Neuronal stem cell (in vitro differentiated cells): Measurements from ENCODE around the gene RRAGC.

Experiments
- DNase-seq: peaks from one replicate; pipeline ENCODE4 v3.0.0-alpha.2; 2013; ENCODE audit warnings: low spot score
- H2AFZ ChIP-seq: one replicate; pipeline ENCODE4 v1.6.1; 2013; ENCODE audit warnings: mild to moderate bottlenecking, low read length, inconsistent platforms
- H2AK5ac ChIP-seq: 2 replicates; pipeline ENCODE4 v1.6.1; 2013; ENCODE audit warnings: low read depth, mild to moderate bottlenecking, inconsistent platforms, low read length, moderate library complexity, mixed read lengths
- H2BK120ac ChIP-seq: 2 replicates; pipeline ENCODE4 v1.6.1; 2013; ENCODE audit warnings: low read depth, mild to moderate bottlenecking, inconsistent platforms, low read length, moderate library complexity, mixed read lengths
- H2BK12ac ChIP-seq: one replicate; pipeline ENCODE4 v1.6.1; 2013; ENCODE audit warnings: low read length, inconsistent platforms
- H2BK15ac ChIP-seq: 2 replicates; pipeline ENCODE4 v1.6.1; 2013; ENCODE audit warnings: mild to moderate bottlenecking, low read length, inconsistent platforms, mixed read lengths
- H2BK5ac ChIP-seq: one replicate; pipeline ENCODE4 v1.6.1; 2013; ENCODE audit warnings: inconsistent platforms, mild to moderate bottlenecking, low read length, moderate library complexity
- H3K14ac ChIP-seq: one replicate; pipeline ENCODE4 v1.6.1; 2013; ENCODE audit warnings: low read length, inconsistent platforms
- H3K18ac ChIP-seq: 2 replicates; pipeline ENCODE4 v1.6.1; 2013; ENCODE audit warnings: low read length, inconsistent platforms
- H3K23ac ChIP-seq: 2 replicates; pipeline ENCODE4 v1.6.1; 2013; ENCODE audit warnings: low read depth, mild to moderate bottlenecking, mixed read lengths, low read length, inconsistent platforms; ENCODE audit not compliant: poor library complexity
- H3K27ac ChIP-seq: replicated peaks from 3 replicates; pipeline ENCODE4 v1.5.1; 2013; ENCODE audit warnings: low read length, inconsistent platforms
- H3K27me3 ChIP-seq, 3 experiments: 2 replicates each; pipeline ENCODE4 v1.6.1; 2013; ENCODE audit warnings: low read length in 3 of 3, mild to moderate bottlenecking in 2 of 3, inconsistent platforms in 1 of 3, low read depth in 1 of 3, mixed read lengths in 1 of 3, moderate library complexity in 1 of 3; ENCODE audit not compliant: control insufficient read depth in 3 of 3, insufficient read depth in 3 of 3
- H3K36me3 ChIP-seq, 2 donors: replicated peaks in 1 of 2; 2 replicates each; pipeline ENCODE4 v1.6.1; 2013; ENCODE audit warnings: low read length in 2 of 2; ENCODE audit not compliant: control insufficient read depth in 2 of 2, insufficient read depth in 2 of 2
- H3K4ac ChIP-seq: 2 replicates; pipeline ENCODE4 v1.6.1; 2013; ENCODE audit warnings: inconsistent platforms, mild to moderate bottlenecking, low read length, moderate library complexity
- H3K4me1 ChIP-seq, 2 donors: 1 replicate in 1 of 2; 2 replicates in 1 of 2; pipeline ENCODE4 v1.6.1; 2013; ENCODE audit warnings: low read length in 2 of 2, low read depth in 1 of 2; ENCODE audit not compliant: control insufficient read depth in 2 of 2, insufficient read depth in 1 of 2
- H3K4me2 ChIP-seq: one replicate; pipeline ENCODE4 v1.6.1; 2013; ENCODE audit warnings: mild to moderate bottlenecking, low read length, inconsistent platforms; ENCODE audit not compliant: insufficient read depth, poor library complexity, severe bottlenecking
- H3K4me3 ChIP-seq, 2 donors: 2 replicates each; pipeline ENCODE4 v1.5.1; 2013; ENCODE audit warnings: low read length in 2 of 2, mild to moderate bottlenecking in 2 of 2, inconsistent platforms in 1 of 2, moderate library complexity in 1 of 2
- H3K79me1 ChIP-seq: one replicate; pipeline ENCODE4 v1.6.1; 2013; ENCODE audit warnings: low read depth, mild to moderate bottlenecking, inconsistent platforms, low read length, moderate library complexity
- H3K9ac ChIP-seq: one replicate; pipeline ENCODE4 v1.6.1; 2013; ENCODE audit warnings: mild to moderate bottlenecking, low read depth, low read length, inconsistent platforms; ENCODE audit not compliant: poor library complexity
- H3K9me3 ChIP-seq, 2 donors: replicated peaks in 1 of 2; 2 replicates each; pipeline versions ENCODE3 to v1.6.1; 2013; ENCODE audit warnings: low read length in 2 of 2, mild to moderate bottlenecking in 2 of 2, inconsistent platforms in 1 of 2, low read depth in 1 of 2, mixed read lengths in 1 of 2, moderate library complexity in 1 of 2; ENCODE audit not compliant: control insufficient read depth in 2 of 2, insufficient read depth in 1 of 2
- H4K8ac ChIP-seq: one replicate; pipeline ENCODE4 v1.6.1; 2013; ENCODE audit warnings: low read depth, mild to moderate bottlenecking, inconsistent platforms, low read length, moderate library complexity
- H4K91ac ChIP-seq: one replicate; pipeline ENCODE4 v1.6.1; 2013; ENCODE audit warnings: low read length, low read depth, mild to moderate bottlenecking, inconsistent platforms; ENCODE audit not compliant: poor library complexity
- WGBS, 2 donors: extraction: QIAGEN DNeasy Blood & Tissue Kit; methylation state at CpG; one replicate each; pipeline ENCODE4 v1.1.7; 2013; ENCODE audit warnings: missing lambda C conversion rate in 2 of 2, mixed read lengths in 1 of 2; ENCODE audit not compliant: insufficient read length in 2 of 2, insufficient replicate concordance in 1 of 2; ENCODE audit errors: extremely low coverage in 2 of 2; 5-methylcytosine and 5-hydroxymethylcytosine counted together

The RRAGC gene

DNA sequence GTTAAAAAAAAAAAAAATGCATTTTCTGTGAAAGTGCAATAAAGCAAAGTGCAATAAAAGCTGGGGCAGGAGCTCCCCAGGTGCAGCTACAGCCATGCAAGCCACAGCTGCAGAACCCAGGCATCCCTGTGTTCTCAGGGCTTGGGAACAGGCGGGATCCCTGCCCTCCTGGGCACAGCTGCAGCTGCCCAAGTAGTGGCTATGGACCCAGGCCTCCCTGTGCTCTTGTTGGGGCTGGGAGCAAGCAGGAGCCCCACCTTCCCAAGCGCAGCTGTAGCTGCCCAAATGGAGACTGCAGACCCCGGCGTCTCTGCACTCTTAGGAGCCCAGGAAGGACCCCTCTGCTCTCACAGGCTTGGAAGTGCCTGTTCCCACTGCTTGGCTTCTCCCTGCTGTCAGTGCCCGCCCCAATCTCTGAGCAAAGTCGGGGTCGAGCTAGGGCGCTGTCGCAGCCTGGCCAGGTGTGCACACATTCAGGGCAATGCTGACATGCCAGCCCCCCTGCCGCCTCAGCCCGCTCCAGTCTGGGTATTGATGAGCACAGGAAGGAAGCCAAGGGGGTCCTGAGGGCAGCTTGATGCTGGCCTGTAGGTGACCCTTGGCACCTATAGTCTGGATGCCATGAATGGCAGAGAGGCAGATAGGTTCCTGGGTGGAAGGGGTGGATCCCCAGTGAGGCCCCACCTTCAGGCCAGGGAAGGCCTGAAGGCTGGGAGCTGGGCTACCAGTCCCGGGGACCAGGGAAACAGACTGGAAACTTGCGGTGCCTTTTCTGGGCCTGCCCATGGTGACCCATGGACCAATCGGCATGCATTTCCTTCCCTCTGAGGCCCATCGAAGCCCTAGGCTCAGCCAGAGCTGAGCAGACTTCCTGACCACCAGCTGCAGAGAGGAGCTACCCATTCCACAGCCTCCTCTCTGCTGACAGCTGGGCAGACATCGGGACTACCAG lies 58.6 kb downstream of the RRAGC start:
- H2AFZ ChIP-seq: no peak overlapping the region
- H4K8ac ChIP-seq: peak overlapping the region; percentile 97
- peak overlapping the region; percentile 99 for H2BK15ac ChIP-seq
- no peaks in the 10 kb centered on the region for H3K36me3 ChIP-seq
- H3K23ac ChIP-seq: no peak overlapping the region
- peak overlapping the region; percentile 30 for H2BK120ac ChIP-seq
- no peaks in the 10 kb centered on the region for H3K79me1 ChIP-seq
- H3K27ac ChIP-seq: no peak overlapping the region
- no CpG with 5 or more reads among the region's 16 CpGs for WGBS, 2 donors
- no peak overlapping the region for H3K4ac ChIP-seq
- no peak overlapping the region for H3K9ac ChIP-seq
- H2BK12ac ChIP-seq: peak overlapping the region; percentile 93
- DNase-seq: no peak
- no peaks in the 10 kb centered on the region for H3K9me3 ChIP-seq
- no peak overlapping the region for H2BK5ac ChIP-seq
- H2AK5ac ChIP-seq: peak overlapping the region; percentile 92
- H3K4me1 ChIP-seq: no peaks in the 10 kb centered on the region
- no peak overlapping the region for H3K14ac ChIP-seq
- H3K18ac ChIP-seq: peak overlapping the region; percentile 74
- no peak overlapping the region for H3K4me2 ChIP-seq
- peak overlapping the region; percentile 76 for H4K91ac ChIP-seq
- peaks cover 0 to 46% (median 16%) of the 10 kb centered on the region in 3 experiments for H3K27me3 ChIP-seq
- H3K4me3 ChIP-seq: peak overlapping the region in 1 of 2 donors; percentile 26

DNA sequence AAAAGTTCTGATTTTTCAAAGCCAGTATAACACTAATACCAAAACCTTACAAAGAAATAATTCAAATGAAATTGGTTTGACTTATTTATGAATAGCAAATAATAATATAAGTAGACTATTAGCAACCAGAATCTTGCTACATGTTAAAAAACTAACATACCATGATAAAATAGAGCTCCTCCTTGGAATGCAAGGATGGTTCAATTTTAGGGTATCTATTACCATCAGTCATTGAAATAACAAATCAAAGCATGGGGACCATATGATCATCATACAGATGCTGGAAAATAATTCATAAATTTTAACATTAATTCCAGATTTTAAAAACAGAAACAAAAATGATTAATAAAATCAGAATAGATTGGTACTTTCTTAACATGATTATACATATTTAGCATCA lies 66.3 kb downstream of the RRAGC start:
- Histone ChIP-seq H4K91ac (no peak overlapping the region), H2BK5ac (no peak overlapping the region), H2BK120ac (no peak overlapping the region), H3K79me1 (no peaks in the 10 kb centered on the region), H3K4me2 (no peak overlapping the region), H2AK5ac (no peak overlapping the region), H3K9me3 (peaks cover 0 to 2% of the 10 kb centered on the region in 2 donors), H3K4me1 (peaks cover 0 to 3% of the 10 kb centered on the region in 2 donors), H3K18ac (no peak overlapping the region), H2AFZ (no peak overlapping the region), H3K4me3 (no peak overlapping the region), H3K23ac (no peak overlapping the region), H3K36me3 (no peaks in the 10 kb centered on the region), H2BK15ac (no peak overlapping the region), H3K4ac (no peak overlapping the region), H4K8ac (no peak overlapping the region), H3K27ac (no peak overlapping the region), H3K14ac (no peak overlapping the region), H3K27me3 (peaks cover 0 to 25% (median 0%) of the 10 kb centered on the region in 3 experiments), H3K9ac (no peak overlapping the region), H2BK12ac (no peak overlapping the region)
- no peak for DNase-seq

DNA sequence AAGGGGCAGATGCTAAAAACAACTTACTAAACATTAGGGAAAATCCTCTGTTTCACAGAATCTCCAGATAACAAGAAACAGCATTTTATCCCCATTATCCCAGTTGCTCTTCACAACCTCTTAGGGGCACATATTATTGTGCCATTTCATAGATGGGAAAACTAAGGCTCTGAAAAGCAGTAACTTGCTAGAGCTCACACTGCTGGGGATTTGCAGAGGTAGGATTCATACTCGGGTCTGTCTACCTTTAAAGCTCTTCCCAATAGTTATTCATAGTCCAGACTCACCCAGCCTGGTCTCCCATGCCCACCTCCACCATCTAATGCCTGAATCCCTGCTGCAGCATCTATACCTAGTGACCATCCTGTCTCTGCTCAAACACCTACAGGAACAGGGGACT lies 67.7 kb downstream of the RRAGC start:
- H3K27me3 ChIP-seq: peaks cover 0 to 36% (median 0%) of the 10 kb centered on the region in 3 experiments
- H3K4me2 ChIP-seq: no peak overlapping the region
- no CpG with 5 or more reads among the region's 1 CpG for WGBS, 2 donors

DNA sequence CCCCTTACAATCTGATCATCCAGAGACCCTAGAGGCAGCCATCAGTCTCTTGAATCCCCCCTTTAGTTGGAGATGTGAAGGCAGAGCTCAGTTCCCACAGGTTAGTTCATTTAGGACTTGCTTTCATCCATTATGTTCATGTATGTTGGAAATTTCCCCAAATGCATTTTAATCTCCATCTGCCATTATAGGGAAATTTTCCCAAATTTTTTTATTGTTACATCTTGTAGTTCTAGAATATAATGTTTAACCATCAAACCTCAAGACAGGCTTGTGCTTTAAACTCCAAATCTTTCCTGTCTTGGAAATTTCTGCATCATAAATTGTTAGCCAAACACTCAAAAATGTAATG lies 68.4 kb downstream of the RRAGC start:
- Histone ChIP-seq H2BK5ac (no peak overlapping the region), H3K79me1 (no peaks in the 10 kb centered on the region), H2BK12ac (no peak overlapping the region), H3K9me3 (peaks cover 0 to 2% of the 10 kb centered on the region in 2 donors), H3K27me3 (peaks cover 0 to 40% (median 0%) of the 10 kb centered on the region in 3 experiments), H3K36me3 (no peaks in the 10 kb centered on the region), H3K23ac (no peak overlapping the region), H3K4me3 (no peak overlapping the region), H2AK5ac (no peak overlapping the region), H2BK120ac (no peak overlapping the region), H3K4me2 (no peak overlapping the region), H4K8ac (no peak overlapping the region), H3K4me1 (peaks cover 0 to 3% of the 10 kb centered on the region in 2 donors), H2AFZ (no peak overlapping the region), H3K9ac (no peak overlapping the region), H3K14ac (no peak overlapping the region), H3K4ac (no peak overlapping the region), H2BK15ac (no peak overlapping the region), H4K91ac (no peak overlapping the region), H3K27ac (no peak overlapping the region), H3K18ac (no peak overlapping the region)
- no peak for DNase-seq

More for the DNA sequence above, 67.7 kb downstream of the RRAGC start:
- Histone ChIP-seq H2BK12ac (no peak overlapping the region), H3K18ac (no peak overlapping the region), H2BK5ac (no peak overlapping the region), H3K4me3 (no peak overlapping the region), H2BK120ac (no peak overlapping the region), H3K14ac (no peak overlapping the region), H3K27ac (no peak overlapping the region), H2BK15ac (no peak overlapping the region), H2AFZ (no peak overlapping the region), H4K8ac (no peak overlapping the region), H3K4ac (no peak overlapping the region), H2AK5ac (no peak overlapping the region), H3K4me1 (peaks cover 0 to 3% of the 10 kb centered on the region in 2 donors), H4K91ac (no peak overlapping the region), H3K23ac (no peak overlapping the region), H3K9ac (no peak overlapping the region), H3K36me3 (no peaks in the 10 kb centered on the region), H3K79me1 (no peaks in the 10 kb centered on the region), H3K9me3 (peaks cover 0 to 2% of the 10 kb centered on the region in 2 donors)
- no peak for DNase-seq
